GM21515 (cell line): ENCODE results near the gene UBE2L6.

ENCODE experiments used
- ATAC-seq: cut with Tn5 transposase; IDR thresholded peaks from one replicate; pipeline ENCODE4 v1.9.1; 2021; ENCODE audit not compliant: unreplicated experiment

The UBE2L6 gene

DNA sequence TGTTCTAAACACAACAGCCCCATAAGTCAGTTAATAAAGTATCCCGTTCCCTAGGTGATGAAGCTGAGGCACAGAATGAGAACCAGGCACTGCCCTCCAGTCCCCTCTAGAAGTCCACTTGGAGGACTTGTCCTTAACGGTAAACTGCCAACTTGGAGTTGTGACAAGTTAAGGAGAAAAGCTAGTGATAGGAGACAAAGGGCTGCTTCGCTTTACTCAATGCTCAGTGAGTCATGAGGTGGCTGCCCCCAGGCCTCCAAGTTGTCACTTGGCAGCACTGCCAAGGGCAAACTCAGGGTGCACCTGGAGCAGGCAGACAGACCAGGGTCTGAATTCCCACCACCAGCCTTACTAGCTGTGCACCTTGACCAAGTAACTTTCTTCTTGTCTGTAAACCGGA is 65.5 kb downstream of the UBE2L6 start:
- ATAC-seq: no peak
